Measurements from ENCODE around the gene IGSF5. TPM values are rescaled to one million over a fixed set of nuclear protein-coding genes. Genes with fewer than 3 reads are reported as not detected.

Gene IGSF5
- polyA plus RNA-seq, 3 donors = not detected

- peaks cover 0 to 1% (median 0%) of the 10 kb centered on the region in 3 donors for H3K27me3 Mint-ChIP-seq (ENCODE audit: low read depth in 3 of 3)
- Histone ChIP-seq H3K9me3 (replicated peaks in 1 of 2; ENCODE audit: control insufficient read depth in 1 of 2, insufficient read depth in 1 of 2, low read length in 2 of 2) (no peaks in the 10 kb centered on the region), H3K4me3 (replicated peaks in 1 of 3; ENCODE audit: low read depth in 2 of 3, low read length in 3 of 3) (no peak overlapping the region), H3K27me3 (ENCODE audit: control insufficient read depth in 2 of 2, insufficient read depth in 2 of 2, low read length in 2 of 2) (no peaks in the 10 kb centered on the region), H2AFZ (ENCODE audit: insufficient read depth, low read depth, low read length, poor library complexity, severe bottlenecking) (no peak overlapping the region), H3K36me3 (replicated peaks in 1 of 2; ENCODE audit: control insufficient read depth in 1 of 2, insufficient read depth in 2 of 2, low read length in 2 of 2) (no peaks in the 10 kb centered on the region), H3K4me2 (replicated peaks; ENCODE audit: extremely low read depth, low read length, poor library complexity, severe bottlenecking) (no peak overlapping the region), H3K27ac (ENCODE audit: low read depth in 1 of 2, low read length in 2 of 2) (no peak overlapping the region), H3K9ac (ENCODE audit: insufficient read depth, low read length, poor library complexity, severe bottlenecking) (no peak overlapping the region), H3K79me2 (ENCODE audit: insufficient read depth, low read length) (no peaks in the 10 kb centered on the region), H4K20me1 (ENCODE audit: insufficient read depth, low read length) (no peaks in the 10 kb centered on the region), H3K4me1 (ENCODE audit: control insufficient read depth in 1 of 2, insufficient read depth in 2 of 2, low read length in 2 of 2) (no peaks in the 10 kb centered on the region)
- H3K4me1 Mint-ChIP-seq = no peaks in the 10 kb centered on the region
- DNase-seq = no peak
- H3K36me3 Mint-ChIP-seq = no peaks in the 10 kb centered on the region
- H3K9me3 Mint-ChIP-seq = peaks cover 0 to 9% (median 4%) of the 10 kb centered on the region in 7 donors
- H3K27ac Mint-ChIP-seq = no peak overlapping the region
- WGBS (ENCODE audit: insufficient coverage) = 90% methylated on average over 2 of the region's 3 CpGs
- TF ChIP-seq CTCF (IDR thresholded peaks at IDR 0.05) = no peak
- no peak overlapping the region for H3K4me3 Mint-ChIP-seq
- intact Hi-C loops (cut with micrococcal nuclease) = no loop called here
These were observed 77.1 kb downstream of the IGSF5 start for GRCh38 chr21:39822042-39822441.

- no peak for TF ChIP-seq CTCF (IDR thresholded peaks at IDR 0.05)
- Mint-ChIP-seq H3K4me3 (no peak overlapping the region), H3K4me1 (no peaks in the 10 kb centered on the region), H3K27ac (no peak overlapping the region), H3K27me3 (ENCODE audit: low read depth in 3 of 3) (peaks cover 0 to 1% (median 1%) of the 10 kb centered on the region in 3 donors), H3K9me3 (peaks cover 0 to 9% (median 5%) of the 10 kb centered on the region in 7 donors), H3K36me3 (no peaks in the 10 kb centered on the region)
- intact Hi-C loops (cut with micrococcal nuclease) = no loop called here
- Histone ChIP-seq H4K20me1 (ENCODE audit: insufficient read depth, low read length) (no peaks in the 10 kb centered on the region), H3K4me1 (ENCODE audit: control insufficient read depth in 1 of 2, insufficient read depth in 2 of 2, low read length in 2 of 2) (no peaks in the 10 kb centered on the region), H3K9ac (ENCODE audit: insufficient read depth, low read length, poor library complexity, severe bottlenecking) (no peak overlapping the region), H3K27me3 (ENCODE audit: control insufficient read depth in 2 of 2, insufficient read depth in 2 of 2, low read length in 2 of 2) (no peaks in the 10 kb centered on the region), H3K36me3 (replicated peaks in 1 of 2; ENCODE audit: control insufficient read depth in 1 of 2, insufficient read depth in 2 of 2, low read length in 2 of 2) (no peaks in the 10 kb centered on the region), H3K4me3 (replicated peaks in 1 of 3; ENCODE audit: low read depth in 2 of 3, low read length in 3 of 3) (no peak overlapping the region), H3K79me2 (ENCODE audit: insufficient read depth, low read length) (no peaks in the 10 kb centered on the region), H3K9me3 (replicated peaks in 1 of 2; ENCODE audit: control insufficient read depth in 1 of 2, insufficient read depth in 1 of 2, low read length in 2 of 2) (no peaks in the 10 kb centered on the region), H2AFZ (ENCODE audit: insufficient read depth, low read depth, low read length, poor library complexity, severe bottlenecking) (no peak overlapping the region), H3K27ac (ENCODE audit: low read depth in 1 of 2, low read length in 2 of 2) (no peak overlapping the region), H3K4me2 (replicated peaks; ENCODE audit: extremely low read depth, low read length, poor library complexity, severe bottlenecking) (no peak overlapping the region)
- 100% methylated on average over 1 of the region's 1 CpG for WGBS (ENCODE audit: insufficient coverage)
- DNase-seq = no peak
These were observed 80.3 kb downstream of the IGSF5 start for GRCh38 chr21:39825250-39825649.
